ENCODE data around the gene EPB41L4A.

Gene EPB41L4A

DNA sequence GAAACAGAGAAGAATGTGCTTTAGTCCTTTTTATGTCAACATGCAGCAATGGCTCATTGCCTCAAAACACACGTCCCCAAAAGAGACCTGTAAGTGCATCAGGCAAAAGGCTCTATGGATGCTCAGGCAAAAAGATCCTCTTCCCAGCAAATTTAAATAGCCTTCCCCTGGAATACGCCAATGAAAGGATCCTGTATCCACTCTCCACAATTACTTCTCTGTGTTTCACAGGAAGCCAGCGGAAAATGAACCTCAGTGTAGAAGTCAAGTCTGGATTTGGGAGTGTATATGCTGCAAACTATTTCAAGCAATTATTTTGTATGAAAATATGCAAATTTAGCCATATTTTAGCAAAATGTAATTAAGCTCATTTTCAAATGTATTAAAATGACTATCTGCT is 217.9 kb downstream of the EPB41L4A start:
- DNase-seq (ENCODE audit: low spot score): no peak
- TF ChIP-seq CTCF (IDR thresholded peaks at IDR 0.05; ENCODE audit: extremely low read depth, missing control alignments): no peak

DNA sequence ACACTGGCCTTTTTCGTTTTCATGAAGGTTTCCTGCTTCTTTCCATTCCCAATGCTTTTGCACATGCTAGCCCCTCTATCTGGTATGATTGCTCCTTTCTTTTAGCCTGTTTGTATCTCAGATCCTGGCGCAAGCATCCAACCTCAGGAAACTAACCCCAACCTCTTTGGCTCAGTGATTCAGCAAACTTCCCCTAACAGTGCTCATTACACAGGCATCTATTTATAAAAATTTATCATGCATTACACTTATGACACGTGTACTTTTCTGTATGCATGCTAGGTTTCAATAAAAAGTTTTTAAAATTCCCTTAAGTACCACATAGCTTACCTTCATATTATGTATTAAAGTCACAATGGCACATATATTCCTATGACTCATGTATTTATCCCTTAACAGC is 218.9 kb downstream of the EPB41L4A start:
- no peak for TF ChIP-seq CTCF (IDR thresholded peaks at IDR 0.05; ENCODE audit: extremely low read depth, missing control alignments)

GRCh38 chr5:112196584-112196983 is 222.5 kb downstream of the EPB41L4A start:
- TF ChIP-seq CTCF (IDR thresholded peaks at IDR 0.05; ENCODE audit: extremely low read depth, missing control alignments): no peak
- no peak for DNase-seq (ENCODE audit: low spot score)

More for the DNA sequence above, 218.9 kb downstream of the EPB41L4A start:
- DNase-seq (ENCODE audit: low spot score): no peak

DNA sequence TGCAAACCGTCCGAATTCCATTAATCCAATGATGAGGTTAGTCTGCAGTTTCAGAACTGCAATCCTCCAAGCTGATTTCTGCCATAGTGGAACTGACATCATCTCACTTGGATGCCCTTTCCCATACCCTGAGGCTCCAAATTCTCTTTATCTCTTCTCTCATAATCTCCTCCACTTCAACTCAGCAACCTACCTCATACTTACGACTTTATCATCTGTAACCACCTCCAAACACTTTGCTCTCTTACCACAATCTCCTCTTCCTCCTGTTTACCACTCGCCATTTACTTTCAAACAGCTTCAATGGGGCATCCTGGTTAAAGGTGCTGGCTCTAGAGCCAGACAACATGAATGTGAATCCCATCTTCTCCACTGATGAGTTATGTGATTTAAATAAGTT is 223.2 kb downstream of the EPB41L4A start:
- no peak for TF ChIP-seq CTCF (IDR thresholded peaks at IDR 0.05; ENCODE audit: extremely low read depth, missing control alignments)
- DNase-seq (ENCODE audit: low spot score): no peak

GRCh38 chr5:112192866-112193265 is 226.2 kb downstream of the EPB41L4A start:
- DNase-seq (ENCODE audit: low spot score): no peak
- TF ChIP-seq CTCF (IDR thresholded peaks at IDR 0.05; ENCODE audit: extremely low read depth, missing control alignments): no peak

GRCh38 chr5:112192072-112192471 is 227.0 kb downstream of the EPB41L4A start:
- TF ChIP-seq CTCF (IDR thresholded peaks at IDR 0.05; ENCODE audit: extremely low read depth, missing control alignments): no peak
- no peak for DNase-seq (ENCODE audit: low spot score)

DNA sequence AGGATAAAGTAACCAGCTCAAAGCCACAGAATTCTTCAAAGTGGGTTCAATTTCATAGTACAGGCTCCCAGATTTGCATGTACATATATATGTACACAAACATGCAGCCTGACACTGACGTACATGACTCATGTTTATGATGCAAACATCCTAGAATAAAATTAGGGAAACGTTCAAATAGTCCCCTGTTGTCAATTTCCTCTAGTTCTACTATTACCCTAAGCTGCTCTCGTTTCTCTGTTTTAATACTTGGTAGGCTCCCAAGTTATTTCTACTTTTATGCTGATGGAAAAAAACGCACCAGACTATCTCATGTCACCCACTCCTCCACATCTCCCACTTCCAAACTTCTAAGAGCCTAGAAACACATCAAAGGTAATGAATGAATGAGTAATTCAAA is 229.7 kb downstream of the EPB41L4A start:
- TF ChIP-seq CTCF (IDR thresholded peaks at IDR 0.05; ENCODE audit: extremely low read depth, missing control alignments): no peak
- DNase-seq (ENCODE audit: low spot score): no peak

Data from GM20000 (cell line).